ENCODE measurements around the gene CRMP1. TPM values are rescaled to one million over a fixed set of nuclear protein-coding genes. Genes with fewer than 3 reads are reported as not detected.
A peak's percentile ranks its signal among the peaks of the same experiment; 100 is the strongest.

CRMP1 gene
- total and polyA plus RNA-seq, 7 donors, result under 0.01 to 6.4 (median 4.2) TPM; not detected in 1

DNA sequence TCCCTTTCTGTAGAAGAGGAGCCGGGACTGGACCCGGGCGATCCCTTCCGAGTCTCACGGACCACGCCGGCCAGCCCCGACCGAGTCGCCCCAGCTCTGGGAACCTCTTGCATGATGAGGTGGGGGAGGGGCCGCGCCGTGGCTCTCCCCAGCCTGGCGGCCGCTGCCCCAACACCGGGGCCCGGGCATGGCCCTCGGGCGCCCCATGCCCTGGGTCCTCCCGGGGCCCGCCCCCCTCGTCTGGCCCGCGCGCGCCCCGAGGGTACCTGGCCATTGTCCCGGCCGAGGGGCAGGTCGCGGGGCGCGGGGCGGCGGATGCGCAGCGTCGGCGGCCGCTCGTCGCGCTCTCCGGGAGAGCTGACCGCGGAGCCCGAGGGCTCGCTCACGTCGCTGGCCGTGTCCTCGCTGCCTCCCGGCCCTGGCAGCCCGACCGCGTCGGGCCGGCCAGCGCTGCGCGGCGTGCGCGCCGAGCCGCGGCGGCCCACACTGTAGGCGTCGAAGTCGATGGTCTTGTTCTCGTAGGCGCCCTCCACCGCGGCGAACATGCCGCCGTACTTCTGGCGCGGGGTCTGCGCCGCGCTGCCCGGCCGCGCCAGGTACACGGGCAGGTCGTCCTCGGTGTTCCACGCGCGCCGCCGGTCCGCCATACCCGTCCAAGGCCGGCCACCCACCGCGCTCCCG is 423 bp downstream of the CRMP1 start:
- peak overlapping the region in 2 of 4 donors; percentile 10 to 23 for H3K4me3 ChIP-seq
- TF ChIP-seq POLR2AphosphoS5 (IDR thresholded peaks at IDR 0.05) (no peak), POLR2A (IDR thresholded peaks at IDR 0.05) (no peak), EP300 (IDR thresholded peaks at IDR 0.05) (no peak)
- TF ChIP-seq, protein P1, sequence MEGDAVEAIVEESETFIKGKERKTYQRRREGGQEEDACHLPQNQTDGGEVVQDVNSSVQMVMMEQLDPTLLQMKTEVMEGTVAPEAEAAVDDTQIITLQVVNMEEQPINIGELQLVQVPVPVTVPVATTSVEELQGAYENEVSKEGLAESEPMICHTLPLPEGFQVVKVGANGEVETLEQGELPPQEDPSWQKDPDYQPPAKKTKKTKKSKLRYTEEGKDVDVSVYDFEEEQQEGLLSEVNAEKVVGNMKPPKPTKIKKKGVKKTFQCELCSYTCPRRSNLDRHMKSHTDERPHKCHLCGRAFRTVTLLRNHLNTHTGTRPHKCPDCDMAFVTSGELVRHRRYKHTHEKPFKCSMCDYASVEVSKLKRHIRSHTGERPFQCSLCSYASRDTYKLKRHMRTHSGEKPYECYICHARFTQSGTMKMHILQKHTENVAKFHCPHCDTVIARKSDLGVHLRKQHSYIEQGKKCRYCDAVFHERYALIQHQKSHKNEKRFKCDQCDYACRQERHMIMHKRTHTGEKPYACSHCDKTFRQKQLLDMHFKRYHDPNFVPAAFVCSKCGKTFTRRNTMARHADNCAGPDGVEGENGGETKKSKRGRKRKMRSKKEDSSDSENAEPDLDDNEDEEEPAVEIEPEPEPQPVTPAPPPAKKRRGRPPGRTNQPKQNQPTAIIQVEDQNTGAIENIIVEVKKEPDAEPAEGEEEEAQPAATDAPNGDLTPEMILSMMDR (IDR thresholded peaks at IDR 0.05), result no peak

DNA sequence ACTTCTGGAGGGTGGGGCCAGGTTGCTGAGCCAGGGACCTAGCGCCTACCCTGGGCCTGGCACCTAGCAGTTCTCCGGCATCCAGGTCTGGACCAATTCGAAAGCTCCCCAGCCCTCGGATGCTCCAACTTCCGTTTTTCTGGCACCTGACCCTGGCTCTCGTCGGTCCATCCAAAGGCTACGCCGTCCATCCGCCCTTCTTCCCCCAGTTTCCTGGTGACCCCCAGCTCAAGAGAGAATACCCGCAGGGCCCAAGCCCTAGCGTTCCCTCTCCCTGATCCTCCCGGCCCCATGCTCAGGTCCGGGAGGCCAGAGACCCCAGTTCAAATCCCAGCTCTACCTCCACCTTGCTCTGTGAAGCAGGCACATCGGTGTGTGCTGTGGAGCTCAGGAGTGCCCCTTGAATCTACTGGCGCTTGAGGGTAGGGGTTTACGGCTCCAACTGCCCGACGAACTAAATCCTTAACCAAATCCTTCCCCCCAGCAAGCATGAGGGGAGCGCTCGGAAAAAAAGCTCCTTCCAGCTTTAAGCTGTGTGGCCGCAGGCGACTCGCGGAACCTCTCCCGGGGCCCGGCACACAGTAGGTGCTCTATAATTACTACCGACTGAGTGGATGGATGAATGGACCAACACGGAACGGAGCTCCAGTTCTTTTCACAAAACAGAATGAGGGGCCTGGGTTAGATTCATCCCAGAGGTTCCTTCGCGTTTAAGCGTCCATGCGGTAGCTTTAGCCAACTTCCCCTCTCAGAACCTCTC is 1.1 kb downstream of the CRMP1 start:
- peaks cover 0 to 38% (median 35%) of the 10 kb centered on the region in 4 donors for H3K4me1 ChIP-seq

More for the DNA sequence above, 423 bp downstream of the CRMP1 start:
- intact Hi-C loops (cut with DNase I), result no loop called here
- 4 to 43% methylated on average over 100 of the region's 100 CpGs for WGBS, 2 donors
- no peaks in the 10 kb centered on the region for H3K36me3 ChIP-seq
- H3K27me3 ChIP-seq, result peaks cover 56 to 98% (median 71%) of the 10 kb centered on the region in 3 donors
- H3K4me1 ChIP-seq, result peaks cover 0 to 32% (median 31%) of the 10 kb centered on the region in 4 donors
- no peak for DNase-seq
- no peak overlapping the region for H3K27ac ChIP-seq
- peaks cover 0 to 2% (median 0%) of the 10 kb centered on the region in 4 donors for H3K9me3 ChIP-seq

DNA sequence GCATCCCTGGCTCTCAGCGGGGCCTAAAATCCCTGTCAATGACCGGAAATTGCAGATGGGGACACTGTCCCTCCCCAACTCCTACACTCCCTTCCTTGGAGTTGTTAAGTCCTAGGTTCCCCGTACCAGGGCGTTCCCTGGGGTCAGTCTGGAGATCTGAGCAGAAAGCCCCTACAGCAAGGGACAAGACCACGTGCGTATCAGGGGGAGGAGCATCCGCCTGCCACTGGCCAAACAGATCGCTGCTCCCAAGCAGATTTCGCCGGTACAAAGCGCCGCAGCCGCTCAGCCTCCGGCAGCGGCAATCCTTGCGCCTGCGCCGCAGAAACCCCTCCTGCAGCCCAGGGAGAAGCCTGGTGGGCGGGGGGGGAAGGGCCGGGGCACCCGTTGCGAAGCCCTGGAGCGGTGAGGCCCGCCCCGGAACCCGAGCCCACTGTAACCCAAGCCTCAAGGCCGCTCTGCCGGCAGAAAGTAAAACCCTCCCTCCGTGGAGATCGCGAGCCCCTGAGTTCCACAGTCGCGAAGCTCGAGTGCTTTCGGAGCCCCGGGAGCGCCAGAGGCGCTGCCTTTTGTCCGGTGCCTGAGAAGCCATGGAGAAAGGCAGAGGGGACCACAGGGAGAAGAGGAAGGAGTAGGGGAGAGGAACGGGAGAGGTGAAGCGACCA is 2.7 kb downstream of the CRMP1 start:
- DNase-seq, result no peak
- H3K9me3 ChIP-seq, result no peaks in the 10 kb centered on the region
- TF ChIP-seq, protein P1 (IDR thresholded peaks at IDR 0.05), result no peak
- TF ChIP-seq EP300 (IDR thresholded peaks at IDR 0.05) (no peak), POLR2A (IDR thresholded peaks at IDR 0.05) (no peak)
- peak overlapping the region in 1 of 4 donors; percentile 19 for H3K4me3 ChIP-seq
- peaks cover 62 to 98% (median 80%) of the 10 kb centered on the region in 3 donors for H3K27me3 ChIP-seq
- peaks cover 0 to 38% (median 35%) of the 10 kb centered on the region in 4 donors for H3K4me1 ChIP-seq
- 4 to 14% methylated on average over 41 of the region's 41 CpGs for WGBS, 2 donors
- H3K27ac ChIP-seq, result no peak overlapping the region
- no peaks in the 10 kb centered on the region for H3K36me3 ChIP-seq
- intact Hi-C loops (cut with DNase I), result no loop called here

More for the DNA sequence above, 1.1 kb downstream of the CRMP1 start:
- WGBS, 2 donors, result 15 to 40% methylated on average over 34 of the region's 34 CpGs
- no peaks in the 10 kb centered on the region for H3K36me3 ChIP-seq
- peaks cover 62 to 98% (median 79%) of the 10 kb centered on the region in 3 donors for H3K27me3 ChIP-seq
- no peak overlapping the region for H3K27ac ChIP-seq
- no peak overlapping the region for H3K4me3 ChIP-seq
- H3K9me3 ChIP-seq, result no peaks in the 10 kb centered on the region
- intact Hi-C loops (cut with DNase I), result no loop called here
- no peak for TF ChIP-seq POLR2AphosphoS5 (IDR thresholded peaks at IDR 0.05)
- no peak for TF ChIP-seq EP300 (IDR thresholded peaks at IDR 0.05)
- TF ChIP-seq POLR2A (IDR thresholded peaks at IDR 0.05), result no peak
- TF ChIP-seq, protein P1 (IDR thresholded peaks at IDR 0.05), result no peak
- DNase-seq, result no peak

DNA sequence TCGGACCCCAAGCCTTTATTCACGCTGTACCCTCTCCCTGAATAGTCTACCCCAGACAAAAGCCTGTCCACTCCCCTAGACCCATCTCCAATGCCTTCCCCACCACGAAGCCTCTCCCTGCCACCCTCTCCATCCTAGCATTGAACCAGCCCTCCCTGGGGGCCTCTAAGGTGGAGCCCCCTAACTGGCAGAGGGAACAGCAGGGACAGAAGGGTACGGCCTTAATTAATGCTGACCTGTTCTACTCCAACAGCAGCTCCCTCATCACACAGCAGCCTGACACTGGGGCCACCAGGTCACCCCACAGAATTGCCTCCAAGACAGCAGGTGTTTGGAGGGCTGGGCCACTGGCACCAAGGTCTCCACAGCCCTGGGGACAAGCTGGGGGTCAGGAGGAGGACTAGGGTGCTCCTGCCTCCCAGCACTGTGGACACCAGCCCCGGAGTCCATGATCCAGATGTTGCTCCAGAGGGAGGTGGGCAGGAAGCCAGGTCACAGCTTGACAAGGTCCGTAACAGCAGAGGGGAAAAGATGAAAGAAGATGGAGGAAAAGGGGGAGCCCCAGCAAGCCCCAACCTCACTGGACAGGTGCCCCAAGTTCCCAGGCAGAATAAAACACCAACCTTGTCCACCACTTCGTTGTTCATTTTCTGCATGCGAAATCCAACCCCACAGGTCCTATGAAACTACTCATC is 3.7 kb downstream of the CRMP1 start:
- Histone ChIP-seq H3K9me3 (no peaks in the 10 kb centered on the region), H3K4me3 (peak overlapping the region in 1 of 4 donors; percentile 48), H3K36me3 (no peaks in the 10 kb centered on the region), H3K4me1 (peaks cover 0 to 38% (median 35%) of the 10 kb centered on the region in 4 donors), H3K27me3 (peaks cover 59 to 90% (median 73%) of the 10 kb centered on the region in 3 donors), H3K27ac (no peak overlapping the region)
- TF ChIP-seq, protein P1 (IDR thresholded peaks at IDR 0.05), result no peak
- TF ChIP-seq POLR2AphosphoS5 (IDR thresholded peaks at IDR 0.05) (no peak), POLR2A (IDR thresholded peaks at IDR 0.05) (no peak), EP300 (IDR thresholded peaks at IDR 0.05) (no peak)
- WGBS, 2 donors, result 27 to 29% methylated on average over 8 of the region's 8 CpGs
- DNase-seq, result no peak
- intact Hi-C loops (cut with DNase I), result no loop called here
